ENCODE measurements around the gene FOXA3. TPM values are rescaled to one million over a fixed set of nuclear protein-coding genes. Genes with fewer than 3 reads are reported as not detected.
A peak's percentile ranks its signal among the peaks of the same experiment; 100 is the strongest.
"Not testable (repeated sequence)": the region's sequence is repeated elsewhere in the genome, so short reads cannot be mapped to it uniquely, and the experiment has no call there.

FOXA3 gene
- total RNA-seq, 4 donors from 2014 or later, result 0.42 TPM; not detected in 3

DNA sequence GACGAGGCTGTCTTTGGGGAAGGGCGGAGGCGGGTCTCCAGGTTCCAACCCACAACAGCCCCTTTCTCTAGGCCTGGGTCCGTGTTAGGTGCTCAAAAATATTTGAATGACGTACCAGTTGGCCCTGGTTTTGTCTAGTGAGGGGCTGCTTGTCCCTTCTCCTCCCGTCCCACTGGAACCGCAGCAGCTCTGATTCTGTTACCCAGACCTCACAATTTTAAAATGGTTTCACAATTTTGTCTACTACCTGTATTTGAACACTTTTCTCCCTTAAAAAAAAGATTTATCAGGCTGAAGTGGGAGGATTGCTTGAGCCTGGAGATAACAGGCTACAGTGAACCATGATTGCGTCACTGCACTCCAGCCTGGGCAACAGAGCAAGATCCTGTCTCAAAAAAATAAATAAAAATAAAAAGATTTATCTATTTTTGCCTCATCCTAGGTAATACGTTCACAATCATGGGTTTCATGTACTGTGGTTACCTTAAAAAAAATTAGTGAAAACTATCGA, 23.1 kb downstream of the FOXA3 start:
- ATAC-seq, result no peak
- peaks cover 0 to 47% (median 34%) of the 10 kb centered on the region in 3 donors for H3K4me1 ChIP-seq
- H3K4me3 ChIP-seq, result peak overlapping the region; percentile 47 to 78
- H3K36me3 ChIP-seq, result peaks cover 0 to 32% of the 10 kb centered on the region in 2 donors
- H3K27ac ChIP-seq, result peak overlapping the region; percentile 73 to 93 (median 90)
- H3K9me3 ChIP-seq, result no peaks in the 10 kb centered on the region
- H3K27me3 ChIP-seq, result no peaks in the 10 kb centered on the region
- 49 to 51% methylated on average over 7 to 9 of the region's 10 CpGs for WGBS, 2 donors (ENCODE audit: low coverage in 1 of 2)
- TF ChIP-seq EP300 (IDR thresholded peaks at IDR 0.05), result no peak
- no peak for TF ChIP-seq CTCF (IDR thresholded peaks at IDR 0.05)

DNA sequence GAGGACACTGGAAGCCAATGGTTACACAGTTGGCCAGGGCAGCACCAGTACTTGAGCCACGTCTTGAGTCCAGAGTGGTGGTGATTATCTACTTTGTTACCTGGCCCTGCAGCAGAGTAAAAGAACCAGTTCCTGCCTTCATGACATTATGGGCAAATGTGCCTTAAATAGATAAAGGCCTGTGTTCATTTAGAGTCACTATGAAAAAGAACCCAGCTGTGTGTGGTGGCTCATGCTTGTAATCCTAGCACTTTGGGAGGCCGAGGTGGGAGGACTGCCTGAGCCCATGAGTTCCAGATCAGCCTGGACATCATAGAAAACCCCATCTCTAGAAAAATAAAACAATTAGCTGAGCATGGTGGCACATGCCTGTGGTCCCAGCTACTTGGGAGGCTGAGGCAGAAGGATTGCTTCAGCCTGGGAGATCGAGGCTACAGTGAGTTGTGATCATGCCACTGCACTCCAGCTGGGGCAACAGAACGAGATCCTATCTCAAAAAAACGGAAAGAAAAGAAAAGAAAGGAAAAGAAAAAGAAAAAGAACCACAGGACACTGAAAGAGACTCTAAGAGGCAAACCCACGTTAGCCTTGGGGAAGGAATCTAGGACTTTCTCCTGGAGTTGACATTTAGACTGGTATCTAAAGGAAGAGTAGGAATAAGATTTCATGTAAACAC, 25.2 kb downstream of the FOXA3 start:
- Histone ChIP-seq H3K4me1 (peaks cover 0 to 26% (median 15%) of the 10 kb centered on the region in 3 donors), H3K27me3 (no peaks in the 10 kb centered on the region), H3K4me3 (no peak overlapping the region), H3K27ac (no peak overlapping the region), H3K9me3 (no peaks in the 10 kb centered on the region), H3K36me3 (peaks cover 0 to 25% of the 10 kb centered on the region in 2 donors)
- no peak for TF ChIP-seq CTCF (IDR thresholded peaks at IDR 0.05)
- TF ChIP-seq POLR2A (IDR thresholded peaks at IDR 0.05), result no peak
- TF ChIP-seq POLR2AphosphoS5 (IDR thresholded peaks at IDR 0.05), result no peak
- no peak for TF ChIP-seq EP300 (IDR thresholded peaks at IDR 0.05)
- 55 to 79% methylated on average over 3 to 4 of the region's 6 CpGs for WGBS, 2 donors (ENCODE audit: low coverage in 1 of 2)
- ATAC-seq, result no peak

GRCh38 chr19:45890877-45891276, 26.8 kb downstream of the FOXA3 start:
- no peaks in the 10 kb centered on the region for H3K27me3 ChIP-seq
- WGBS, 2 donors (ENCODE audit: low coverage in 1 of 2), result 61 to 80% methylated on average over 3 of the region's 17 CpGs
- H3K4me1 ChIP-seq, result peaks cover 0 to 13% (median 4%) of the 10 kb centered on the region in 3 donors
- peaks cover 0 to 33% of the 10 kb centered on the region in 2 donors for H3K36me3 ChIP-seq
- H3K27ac ChIP-seq, result no peak overlapping the region
- no peak for TF ChIP-seq POLR2AphosphoS5 (IDR thresholded peaks at IDR 0.05)
- no peak for TF ChIP-seq POLR2A (IDR thresholded peaks at IDR 0.05)
- TF ChIP-seq CTCF (IDR thresholded peaks at IDR 0.05), result no peak
- TF ChIP-seq EP300 (IDR thresholded peaks at IDR 0.05), result no peak
- no peak overlapping the region for H3K4me3 ChIP-seq
- no peak for ATAC-seq
- H3K9me3 ChIP-seq, result no peaks in the 10 kb centered on the region

- no peaks in the 10 kb centered on the region for H3K27me3 ChIP-seq
- 33% methylated on average over 1 of the region's 9 CpGs; no CpG with 5 or more reads in 1 of the 2 donors for WGBS, 2 donors (ENCODE audit: low coverage in 1 of 2)
- H3K9me3 ChIP-seq, result no peaks in the 10 kb centered on the region
- peak; percentile 36 for ATAC-seq
- H3K27ac ChIP-seq, result peak overlapping the region in 1 of 4 donors; percentile 35
- H3K36me3 ChIP-seq, result peaks cover 0 to 61% of the 10 kb centered on the region in 2 donors
- TF ChIP-seq POLR2AphosphoS5 (IDR thresholded peaks at IDR 0.05) (no peak), POLR2A (IDR thresholded peaks at IDR 0.05) (no peak), EP300 (IDR thresholded peaks at IDR 0.05) (no peak), CTCF (IDR thresholded peaks at IDR 0.05) (no peak)
- peaks cover 0 to 6% (median under 1%) of the 10 kb centered on the region in 3 donors for H3K4me1 ChIP-seq
- H3K4me3 ChIP-seq, result no peak overlapping the region
These were observed 31.4 kb downstream of the FOXA3 start for GRCh38 chr19:45895519-45895972.

GRCh38 chr19:45895983-45896599, 32.0 kb downstream of the FOXA3 start:
- H3K9me3 ChIP-seq, ATAC-seq, H3K27ac ChIP-seq, H3K27me3 ChIP-seq, H3K4me3 ChIP-seq: not testable (repeated sequence)
- 87 to 98% methylated on average over 7 to 10 of the region's 12 CpGs for WGBS, 2 donors (ENCODE audit: low coverage in 1 of 2)
- Histone ChIP-seq H3K36me3 (peaks cover 0 to 56% of the 10 kb centered on the region in 2 donors), H3K4me1 (peaks cover 0 to 12% (median 6%) of the 10 kb centered on the region in 3 donors)

Measured in gastroesophageal sphincter (tissue), 4 donors.